Upper lobe of right lung (tissue), 1 donor: ENCODE measurements around the gene CDH4. TPM values are rescaled to one million over a fixed set of nuclear protein-coding genes. Genes with fewer than 3 reads are reported as not detected.

Experiments
- ATAC-seq: fragments of 200-7000 bp; cut with Tn5 transposase; one replicate; pipeline ENCODE4 v1.9.1; 2020; ENCODE audit warnings: mild to moderate bottlenecking, moderate library complexity
- DNase-seq: peaks from one replicate; pipeline ENCODE4 v3.0.0-alpha.2; 2020
- H3K27ac ChIP-seq: fragments of 200-600 bp; one replicate; pipeline ENCODE4 v1.8.0; 2022
- H3K27me3 ChIP-seq: fragments of 200-600 bp; one replicate; pipeline ENCODE4 v1.8.0; 2022; ENCODE audit warnings: mild to moderate bottlenecking
- H3K36me3 ChIP-seq: fragments of 200-600 bp; one replicate; pipeline ENCODE4 v1.8.0; 2022
- H3K4me1 ChIP-seq: fragments of 200-600 bp; one replicate; pipeline ENCODE4 v1.8.0; 2022
- H3K4me3 ChIP-seq: fragments of 200-600 bp; one replicate; pipeline ENCODE4 v1.8.0; 2022; ENCODE audit warnings: mild to moderate bottlenecking
- H3K9me3 ChIP-seq: fragments of 200-600 bp; one replicate; pipeline ENCODE4 v1.8.0; 2022
- CTCF ChIP-seq: fragments of 200-600 bp; IDR thresholded peaks from one replicate; pipeline ENCODE4 v1.8.0; 2022; ENCODE audit warnings: antibody characterized with exemption
- intact Hi-C: fragments of 100-400 bp; cut with DNase I; formaldehyde crosslinking; loops from one replicate; pipeline ENCODE4 v1.11.0; 2022
- total RNA-seq: library from RNA; stranded (reverse); fragmentation: NEBNext Ultra II Directional; extraction: Animal tissue kit (Norgen Biotek cat#: 25700); gene quantifications from one replicate; pipeline ENCODE4 v1.2.1, GENCODE V29; 2021
- donor health status: DM: no; HTN: yes; CAD: no; lungs with severe emphysema.

Gene CDH4
- total RNA-seq, 1 donor from 2014 or later = 0.23 TPM

GRCh38 chr20:61649105-61649859 lies 397.2 kb downstream of the CDH4 start:
- H3K27me3 ChIP-seq = no peaks in the 10 kb centered on the region
- TF ChIP-seq CTCF = no peak
- no peaks in the 10 kb centered on the region for H3K4me1 ChIP-seq
- H3K9me3 ChIP-seq = no peaks in the 10 kb centered on the region
- DNase-seq (peak; percentile 33), ATAC-seq (no peak)
- H3K36me3 ChIP-seq = no peaks in the 10 kb centered on the region
- no peak overlapping the region for H3K27ac ChIP-seq
- H3K4me3 ChIP-seq = no peak overlapping the region
- intact Hi-C loops = no loop called here

GRCh38 chr20:61649860-61650162 lies 397.8 kb downstream of the CDH4 start:
- H3K27me3 ChIP-seq = no peaks in the 10 kb centered on the region
- no peaks in the 10 kb centered on the region for H3K9me3 ChIP-seq
- DNase-seq (peak; percentile 51), ATAC-seq (no peak)
- intact Hi-C loops = no loop called here
- H3K4me3 ChIP-seq = no peak overlapping the region
- TF ChIP-seq CTCF = no peak
- no peak overlapping the region for H3K27ac ChIP-seq
- no peaks in the 10 kb centered on the region for H3K4me1 ChIP-seq
- H3K36me3 ChIP-seq = no peaks in the 10 kb centered on the region

- intact Hi-C loops = no loop called here
- DNase-seq (peak; percentile 21), ATAC-seq (no peak)
- H3K36me3 ChIP-seq = no peaks in the 10 kb centered on the region
- no peaks in the 10 kb centered on the region for H3K9me3 ChIP-seq
- no peak overlapping the region for H3K27ac ChIP-seq
- no peaks in the 10 kb centered on the region for H3K4me1 ChIP-seq
- no peak for TF ChIP-seq CTCF
- H3K4me3 ChIP-seq = no peak overlapping the region
- H3K27me3 ChIP-seq = no peaks in the 10 kb centered on the region
Observed at GRCh38 chr20:61650912-61651733, 399.1 kb downstream of the CDH4 start.

GRCh38 chr20:61652146-61652545 lies 400.1 kb downstream of the CDH4 start:
- ATAC-seq = no peak
- Histone ChIP-seq H3K4me1 (no peaks in the 10 kb centered on the region), H3K4me3 (no peak overlapping the region), H3K9me3 (no peaks in the 10 kb centered on the region), H3K27ac (no peak overlapping the region), H3K36me3 (no peaks in the 10 kb centered on the region), H3K27me3 (no peaks in the 10 kb centered on the region)
- TF ChIP-seq CTCF = no peak
- DNase-seq = no peak
- intact Hi-C loops = no loop called here

- H3K36me3 ChIP-seq = no peaks in the 10 kb centered on the region
- TF ChIP-seq CTCF = no peak
- no peaks in the 10 kb centered on the region for H3K27me3 ChIP-seq
- H3K4me3 ChIP-seq = no peak overlapping the region
- DNase-seq = peak; percentile 39
- no peak overlapping the region for H3K27ac ChIP-seq
- H3K9me3 ChIP-seq = no peaks in the 10 kb centered on the region
- H3K4me1 ChIP-seq = no peaks in the 10 kb centered on the region
- ATAC-seq = no peak
- intact Hi-C loops = no loop called here
Observed at GRCh38 chr20:61654726-61655125, 402.7 kb downstream of the CDH4 start.
